Activated CD8-positive, alpha-beta memory T cell treated with anti-CD3 and anti-CD28 coated beads for 24 hours (primary cell): ENCODE results near the gene DMD.
"Not testable (repeated sequence)": the region's sequence is repeated elsewhere in the genome, so short reads cannot be mapped to it uniquely, and the experiment has no call there.

Source experiments
- DNase-seq: peaks from one replicate; pipeline ENCODE4 v3.0.0-alpha.2; 2020

DMD gene

DNA sequence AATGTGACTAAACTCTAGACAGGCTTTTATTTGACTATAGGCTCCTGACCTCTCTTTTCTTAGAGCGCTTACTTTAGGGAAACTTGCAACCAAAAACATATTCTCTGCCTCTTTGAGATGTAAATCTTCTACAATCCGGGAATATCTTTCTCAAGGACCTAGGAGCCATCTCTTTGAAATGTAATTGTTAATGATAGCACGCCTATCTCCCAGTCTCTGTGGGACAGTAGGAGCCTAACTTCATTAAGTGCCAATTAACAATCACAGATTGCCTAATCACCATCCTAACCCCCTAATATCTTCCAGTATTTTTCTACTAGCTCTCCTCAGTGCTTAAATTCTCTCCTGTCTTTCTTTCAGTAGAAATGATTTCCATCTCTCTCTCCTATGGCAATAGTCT is 628.6 kb downstream of the DMD start:
- DNase-seq: no peak

DNA sequence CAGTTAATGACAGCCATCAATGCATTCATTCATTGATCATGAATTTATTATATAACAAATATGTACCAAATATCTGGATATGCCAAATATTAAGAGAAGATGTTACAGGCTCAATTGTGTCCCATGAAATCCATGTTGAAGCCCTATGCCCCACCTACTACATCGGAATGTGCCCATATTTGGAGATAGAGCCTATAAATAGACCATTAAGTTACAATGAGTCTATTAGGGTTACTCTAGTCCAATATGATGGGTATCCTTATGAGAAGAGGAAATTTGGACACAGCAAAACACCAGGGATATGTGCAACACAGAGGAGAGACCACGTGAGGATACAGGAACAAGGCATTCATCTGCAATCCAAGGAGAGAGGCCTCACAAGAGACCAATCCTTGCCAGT is 634.5 kb downstream of the DMD start:
- no peak for DNase-seq

- no peak for DNase-seq
These were observed 638.7 kb downstream of the DMD start for GRCh38 chrX:32572644-32573043.

GRCh38 chrX:32571579-32571978 is 639.8 kb downstream of the DMD start:
- DNase-seq: no peak

DNA sequence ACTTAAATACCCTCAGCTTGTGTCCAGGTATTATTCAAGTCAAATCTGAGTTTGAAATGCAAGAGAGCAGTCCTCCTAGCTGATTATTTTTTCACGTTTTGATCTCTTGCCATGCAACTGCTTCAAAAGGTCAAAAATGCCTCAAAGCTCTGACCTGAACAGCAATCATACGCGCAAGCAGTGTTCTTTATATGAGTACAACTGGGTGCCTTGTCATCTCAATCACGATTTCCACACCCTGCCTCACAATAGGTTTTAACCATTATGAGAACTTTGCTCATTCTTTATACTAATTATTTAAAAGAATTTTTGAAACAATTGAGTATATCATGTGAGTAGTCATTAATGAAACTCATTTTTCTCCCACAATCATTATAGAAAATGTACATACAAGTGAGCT is 649.1 kb downstream of the DMD start:
- no peak for DNase-seq

DNA sequence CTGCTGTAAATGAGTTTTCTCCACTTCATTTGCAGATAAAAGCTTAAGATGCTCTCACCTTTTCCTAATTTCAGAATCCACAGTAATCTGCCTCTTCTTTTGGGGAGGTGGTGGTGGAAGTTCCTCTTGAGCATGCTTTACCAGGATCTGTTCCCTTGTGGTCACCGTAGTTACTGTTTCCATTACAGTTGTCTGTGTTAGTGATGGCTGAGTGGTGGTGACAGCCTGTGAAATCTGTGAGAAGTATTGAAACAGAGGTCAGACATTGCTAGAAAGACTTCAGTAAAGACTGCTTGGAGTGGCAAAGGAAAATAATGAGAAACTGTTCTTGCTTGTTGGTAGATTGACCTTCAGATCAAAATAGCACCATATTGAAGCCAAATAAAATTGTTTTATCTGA is 666.2 kb downstream of the DMD start:
- no peak for DNase-seq

DNA sequence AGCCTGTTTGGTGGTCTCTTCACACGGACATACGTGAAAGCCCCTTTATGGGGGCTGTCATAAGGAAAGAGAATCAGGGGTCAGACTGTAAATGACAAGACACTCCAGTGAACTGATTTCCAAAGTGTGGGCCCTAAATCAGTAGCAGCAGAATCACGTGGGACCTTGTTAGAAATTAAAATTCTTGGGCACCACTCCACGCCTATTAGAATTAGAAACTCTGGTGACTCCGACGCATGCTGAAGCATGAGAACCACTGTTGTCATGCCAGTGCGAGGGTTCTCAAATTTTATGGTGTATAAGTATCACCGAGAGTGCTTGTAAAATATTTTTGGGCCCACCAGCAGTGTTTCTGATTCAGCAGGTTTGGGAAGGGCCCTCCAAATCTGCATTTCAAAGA is 672.8 kb downstream of the DMD start:
- no peak for DNase-seq

DNA sequence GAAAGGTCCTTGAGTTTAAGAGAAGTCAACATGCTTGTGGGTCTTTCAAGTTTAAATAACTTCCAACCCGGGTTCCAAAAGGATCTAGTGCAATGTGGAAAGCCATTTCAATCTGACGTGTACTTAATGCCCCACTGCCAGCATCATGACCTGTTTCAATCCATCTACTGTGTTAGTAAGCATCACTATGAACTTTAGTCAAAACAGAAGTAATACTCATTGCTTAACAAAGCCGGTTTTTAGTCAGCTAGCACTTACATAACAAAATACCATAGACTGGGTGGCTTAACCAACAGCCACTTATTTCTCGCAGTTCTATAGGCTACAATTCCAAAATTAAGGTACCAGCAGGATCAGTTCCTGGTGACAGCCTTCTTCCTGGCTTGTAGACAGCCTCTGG is 677.5 kb downstream of the DMD start:
- DNase-seq: no peak

DNA sequence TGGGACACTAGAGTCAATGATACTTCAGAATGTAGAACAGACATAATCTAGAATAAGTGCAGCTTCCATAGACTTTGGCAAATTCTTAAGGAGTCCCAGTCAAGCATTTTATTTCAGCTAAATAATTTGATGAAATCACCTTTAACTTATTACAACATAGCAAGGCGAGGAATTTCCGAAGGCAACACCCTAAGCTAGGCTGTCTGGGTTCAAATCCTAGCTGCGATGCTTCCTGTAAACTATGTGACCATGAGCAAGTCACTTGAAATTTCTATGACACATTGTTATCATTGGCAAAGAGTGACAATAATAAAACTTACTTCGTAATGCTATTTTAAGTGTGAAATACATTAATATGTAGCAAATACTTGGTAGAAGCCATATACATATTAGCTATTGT is 679.1 kb downstream of the DMD start:
- DNase-seq: no peak

GRCh38 chrX:32530802-32531403 is 680.4 kb downstream of the DMD start:
- no peak for DNase-seq

DNA sequence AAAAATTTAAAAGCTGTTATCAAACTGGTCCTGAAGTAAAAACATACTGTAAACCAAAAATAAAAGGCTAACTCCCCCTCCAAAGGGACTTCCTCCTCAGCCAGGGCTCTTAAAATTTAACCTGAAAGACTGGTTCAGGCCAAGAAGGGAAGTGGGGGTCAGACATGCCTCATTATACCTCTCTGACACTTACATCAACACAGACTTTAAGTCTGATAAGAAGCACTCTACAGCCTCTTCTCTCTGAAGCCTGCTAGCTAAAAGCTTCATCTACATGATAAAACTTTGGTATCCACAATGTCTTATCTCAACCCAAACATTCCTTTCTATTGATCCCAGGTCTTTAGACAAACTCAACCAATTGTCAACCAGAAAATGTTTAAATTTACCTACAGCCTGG is 682.9 kb downstream of the DMD start:
- DNase-seq: not testable (repeated sequence)

- no peak for DNase-seq
These were observed 686.1 kb downstream of the DMD start for GRCh38 chrX:32525234-32525633.

- no peak for DNase-seq
These were observed 687.0 kb downstream of the DMD start for GRCh38 chrX:32524385-32524784.

GRCh38 chrX:32520789-32521188 is 690.6 kb downstream of the DMD start:
- DNase-seq: no peak

DNA sequence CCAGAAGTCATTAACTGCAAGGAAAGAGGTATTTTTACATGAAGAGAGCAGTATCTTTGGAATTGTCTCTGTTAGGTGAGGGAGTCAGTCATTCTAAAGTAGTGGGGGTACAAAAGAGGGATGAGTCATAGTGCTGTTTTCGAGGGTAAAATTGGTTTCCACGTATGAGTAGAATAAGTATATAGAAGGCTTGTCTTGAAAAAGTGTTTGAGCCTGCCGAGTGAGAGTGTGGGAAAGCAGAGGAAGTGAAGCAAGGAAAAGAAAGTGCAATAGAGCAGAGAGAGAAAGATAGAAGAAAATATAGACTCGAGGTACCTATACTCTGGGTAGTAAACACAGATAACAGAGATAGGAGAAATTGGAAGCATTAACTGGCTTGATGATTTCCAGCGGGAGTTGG is 696.4 kb downstream of the DMD start:
- DNase-seq: no peak

DNA sequence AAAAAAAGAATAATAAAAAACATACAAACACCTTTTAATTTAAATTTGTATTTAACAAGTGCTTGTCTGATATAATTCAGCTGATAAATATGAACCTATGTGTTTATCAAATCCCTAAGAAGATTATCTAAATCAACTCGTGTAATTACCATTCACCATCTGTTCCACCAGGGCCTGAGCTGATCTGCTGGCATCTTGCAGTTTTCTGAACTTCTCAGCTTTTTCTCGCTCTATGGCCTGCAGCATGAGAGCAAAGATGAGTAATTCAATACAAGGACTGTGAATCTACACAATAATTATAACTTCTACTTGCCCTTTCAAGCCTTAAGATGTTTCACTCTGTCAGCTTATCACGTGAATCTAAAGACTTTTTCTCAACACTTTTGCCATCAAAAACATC is 709.7 kb downstream of the DMD start:
- no peak for DNase-seq

DNA sequence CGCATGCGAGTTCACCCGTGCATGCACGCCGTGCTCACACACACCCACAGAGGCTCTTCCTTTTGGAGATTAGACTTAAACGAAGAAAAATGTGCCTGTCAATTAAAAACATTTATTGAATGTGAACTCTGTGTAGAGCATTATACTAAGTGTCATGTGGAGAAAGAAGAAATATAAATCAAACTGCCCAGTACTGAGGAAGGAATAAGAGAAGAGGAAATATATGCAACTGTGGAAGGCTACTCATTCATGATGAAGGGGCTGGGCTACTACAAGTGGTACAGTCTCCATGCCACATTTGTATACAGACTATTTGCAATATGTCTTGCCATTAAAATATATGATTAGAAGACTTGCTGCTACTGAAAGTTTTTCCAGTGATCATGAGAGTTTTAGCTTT is 714.7 kb downstream of the DMD start:
- DNase-seq: no peak

DNA sequence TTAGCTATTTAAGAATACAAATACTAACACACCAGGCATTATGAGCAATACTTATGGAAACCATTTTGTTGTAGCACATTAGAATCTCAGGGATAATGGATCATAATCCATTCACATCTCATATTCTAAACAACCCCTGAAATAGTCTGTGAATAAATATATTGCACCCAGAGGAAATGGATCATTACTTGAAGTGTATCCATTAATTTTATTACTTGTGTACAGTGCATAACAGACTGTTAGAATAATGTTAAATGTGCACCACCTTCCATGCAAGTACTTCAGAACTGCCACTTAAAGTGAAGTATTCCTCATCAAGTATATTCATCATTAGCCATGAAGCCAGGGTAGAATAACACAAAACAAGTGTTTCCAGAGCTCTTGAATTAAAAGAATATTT is 715.5 kb downstream of the DMD start:
- no peak for DNase-seq

DNA sequence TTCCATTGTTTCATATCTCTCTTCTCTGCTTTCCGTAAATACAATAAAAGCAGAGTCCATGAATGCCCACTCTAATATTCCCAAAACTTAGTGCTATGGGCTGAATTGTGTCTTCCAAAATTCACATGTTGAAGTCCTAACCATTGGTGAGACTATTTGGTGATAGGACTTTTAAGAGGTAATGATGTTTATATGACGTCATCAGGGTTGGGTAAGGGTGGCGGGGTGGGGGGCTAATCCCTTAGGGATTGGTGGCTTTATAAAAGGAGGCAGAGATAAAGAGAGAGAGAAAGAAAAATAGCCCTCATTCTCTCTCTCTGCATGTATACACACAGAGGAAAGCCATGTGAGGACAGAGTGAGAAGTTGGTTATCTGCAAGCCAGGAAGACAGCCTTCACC is 722.2 kb downstream of the DMD start:
- no peak for DNase-seq

DNA sequence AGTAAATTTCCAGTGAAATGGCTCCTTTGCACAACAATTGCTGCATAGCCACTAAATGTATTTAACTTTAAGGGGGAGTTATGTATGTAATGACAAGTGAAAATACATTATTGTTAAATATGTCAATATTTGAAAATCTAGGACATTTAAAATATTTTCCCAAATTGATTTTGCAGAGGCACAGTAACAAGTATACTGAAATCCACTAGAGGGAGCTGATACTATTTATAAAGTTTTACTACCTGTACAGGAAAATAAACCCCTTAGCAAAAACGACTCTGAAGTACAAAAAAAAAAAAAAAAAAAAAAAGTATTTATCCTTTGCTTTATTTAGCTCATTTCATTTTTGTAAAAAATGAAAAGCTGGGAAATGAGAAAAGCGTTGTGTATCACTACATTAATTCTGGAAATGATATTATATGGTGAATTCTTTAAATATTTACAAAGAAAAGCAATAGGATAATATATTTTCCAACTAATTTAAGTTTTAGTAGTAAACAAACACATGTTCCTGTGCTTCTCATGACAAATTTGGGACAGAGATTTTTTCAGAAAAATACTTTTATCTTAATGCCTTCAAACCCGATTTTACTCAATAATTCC is 727.7 kb downstream of the DMD start:
- DNase-seq: no peak

DNA sequence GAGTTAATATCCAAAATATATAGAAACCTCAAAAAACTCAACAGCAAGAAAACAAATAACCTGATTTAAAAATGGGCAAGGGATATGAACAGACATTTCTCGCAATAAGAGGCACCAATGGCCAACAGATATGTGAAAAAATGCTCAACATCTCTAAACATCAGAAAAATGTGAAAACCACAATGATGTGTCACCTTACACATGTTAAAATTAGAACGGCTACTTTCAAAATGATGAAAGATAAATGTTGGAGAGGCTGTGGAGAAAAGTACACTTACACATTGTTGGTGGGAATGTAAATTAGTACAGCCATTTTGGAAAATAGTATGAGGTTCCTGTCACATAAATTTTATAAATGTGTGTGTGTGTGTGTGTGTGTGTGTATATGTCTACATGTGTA is 731.3 kb downstream of the DMD start:
- no peak for DNase-seq

GRCh38 chrX:32472364-32472763 is 739.0 kb downstream of the DMD start:
- DNase-seq: no peak

DNA sequence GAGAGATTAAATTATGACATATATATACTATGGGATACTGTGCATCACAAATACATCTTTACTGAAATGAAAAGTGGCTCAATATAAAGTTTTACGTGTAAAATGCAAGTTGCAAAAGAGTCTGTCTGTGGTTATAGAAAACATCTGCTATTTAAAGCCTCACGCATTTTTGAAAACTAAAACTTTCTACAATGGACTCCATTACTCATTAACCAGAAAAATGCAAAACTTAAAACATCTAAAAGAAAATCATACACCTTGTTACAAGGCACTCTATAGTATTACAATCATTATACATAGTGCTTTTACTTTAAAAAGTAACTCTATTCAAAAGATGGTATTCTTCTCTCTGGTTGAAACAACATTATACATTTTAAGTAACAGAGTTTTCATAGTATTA is 755.6 kb downstream of the DMD start:
- no peak for DNase-seq

DNA sequence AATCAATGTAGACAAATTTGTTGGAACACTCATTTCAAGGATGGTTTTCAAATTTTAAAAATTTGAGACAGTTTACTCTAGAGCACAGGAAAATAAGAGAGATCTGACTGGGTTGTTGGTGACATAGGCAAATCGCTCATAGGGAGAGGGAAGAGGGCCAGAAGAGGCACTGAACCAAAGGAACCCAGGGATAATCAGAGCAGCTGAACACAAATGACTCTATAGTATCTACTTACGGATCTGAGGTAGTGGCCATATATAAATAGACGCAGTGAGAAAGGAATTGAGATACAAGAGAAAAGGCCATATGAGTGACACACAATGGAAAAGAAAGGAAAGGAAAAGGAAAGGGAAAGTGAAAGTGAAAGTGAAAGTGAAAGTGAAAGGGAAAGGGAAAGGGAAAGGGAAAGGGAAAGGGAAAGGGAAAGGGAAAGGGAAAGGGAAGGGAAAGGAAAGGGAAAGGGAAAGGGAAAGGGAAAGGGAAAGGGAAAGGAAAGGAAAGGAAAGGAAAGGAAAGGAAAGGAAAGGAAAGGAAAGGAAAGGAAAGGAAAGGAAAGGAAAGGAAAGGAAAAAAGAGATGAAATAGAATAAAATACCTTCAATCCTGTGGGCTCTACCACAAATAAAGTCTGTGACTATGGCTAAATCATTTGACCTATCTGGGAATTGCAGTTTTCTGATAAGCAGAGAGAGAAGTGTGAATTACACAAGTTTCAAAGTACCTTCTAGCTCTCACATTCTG is 759.2 kb downstream of the DMD start:
- no peak for DNase-seq

DNA sequence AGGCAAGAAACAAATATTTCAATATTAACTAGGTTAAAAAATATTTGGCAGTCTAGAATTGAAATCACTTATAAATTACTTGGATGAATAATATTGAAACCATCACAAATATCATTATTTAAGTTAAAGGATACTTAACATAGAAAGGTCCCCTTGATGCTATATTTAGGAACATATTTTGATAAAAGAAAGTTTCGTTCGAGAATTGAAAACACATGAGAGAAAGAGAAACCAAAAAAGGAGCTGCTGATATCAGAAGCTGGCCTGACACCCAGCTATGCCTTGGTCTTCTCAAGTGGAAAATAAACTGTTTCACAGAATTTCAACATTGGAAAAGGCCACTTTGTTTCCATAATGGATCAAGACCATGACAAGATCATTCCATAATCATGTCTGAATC is 762.4 kb downstream of the DMD start:
- no peak for DNase-seq
